ENCODE data around the gene TMC4.

GRCh38 chr19:54218259-54218658, 45.3 kb upstream of the TMC4 start:
- TF ChIP-seq CTCF (IDR thresholded peaks at IDR 0.05) (no peak), EZH2 (IDR thresholded peaks at IDR 0.05; ENCODE audit: borderline replicate concordance, insufficient read depth, low read depth, low read length, poor library complexity, severe bottlenecking) (no peak)

All from B cell (primary cell).